ENCODE data around the gene MOB3B. TPM values are rescaled to one million over a fixed set of nuclear protein-coding genes. Genes with fewer than 3 reads are reported as not detected.

Gene MOB3B
- total RNA-seq, 4 donors from 2014 or later, result 9.8 to 17.6 (median 14.6) TPM

GRCh38 chr9:27542508-27542907 lies 12.9 kb upstream of the MOB3B start:
- Histone ChIP-seq H3K4me1 (peaks cover 47 to 60% of the 10 kb centered on the region in 2 donors), H3K27me3 (no peaks in the 10 kb centered on the region), H3K36me3 (no peaks in the 10 kb centered on the region), H3K4me3 (replicated peaks in 1 of 3) (no peak overlapping the region), H3K9me3 (no peaks in the 10 kb centered on the region), H3K27ac (peak overlapping the region; percentile 54 to 91 (median 85))
- peak in 1 of 2 donors; percentile 56 for DNase-seq
- intact Hi-C loops (cut with DNase I), result no loop called here
- 68 to 84% methylated on average over 2 of the region's 2 CpGs for WGBS, 2 donors
- TF ChIP-seq CTCF (IDR thresholded peaks at IDR 0.05), result no peak
- peak in 1 of 2 donors; percentile 13 for TF ChIP-seq POLR2A (IDR thresholded peaks at IDR 0.05)

- no peak for DNase-seq
- Histone ChIP-seq H3K36me3 (no peaks in the 10 kb centered on the region), H3K27ac (peak overlapping the region; percentile 54 to 91 (median 85)), H3K27me3 (no peaks in the 10 kb centered on the region), H3K4me3 (replicated peaks in 1 of 3) (no peak overlapping the region), H3K4me1 (peaks cover 44 to 58% of the 10 kb centered on the region in 2 donors), H3K9me3 (no peaks in the 10 kb centered on the region)
- intact Hi-C loops (cut with DNase I), result no loop called here
- TF ChIP-seq CTCF (IDR thresholded peaks at IDR 0.05) (no peak), POLR2A (IDR thresholded peaks at IDR 0.05) (no peak)
- 74 to 96% methylated on average over 4 of the region's 4 CpGs for whole genome bisulfite sequencing, 2 donors
Measured at GRCh38 chr9:27541740-27542139, 12.1 kb upstream of the MOB3B start.

GRCh38 chr9:27540502-27540901 lies 10.9 kb upstream of the MOB3B start:
- no peak overlapping the region for H3K4me3 ChIP-seq (replicated peaks in 1 of 3)
- H3K27me3 ChIP-seq, result no peaks in the 10 kb centered on the region
- H3K9me3 ChIP-seq, result no peaks in the 10 kb centered on the region
- TF ChIP-seq POLR2A (IDR thresholded peaks at IDR 0.05), result no peak
- no peak for TF ChIP-seq CTCF (IDR thresholded peaks at IDR 0.05)
- intact Hi-C loops (cut with DNase I), result no loop called here
- WGBS, 2 donors, result 66 to 90% methylated on average over 1 of the region's 1 CpG
- H3K27ac ChIP-seq, result peak overlapping the region; percentile 61 to 91 (median 85)
- H3K4me1 ChIP-seq, result peaks cover 50 to 68% of the 10 kb centered on the region in 2 donors
- no peaks in the 10 kb centered on the region for H3K36me3 ChIP-seq
- DNase-seq, result no peak

GRCh38 chr9:27539479-27540441 lies 10.1 kb upstream of the MOB3B start:
- H3K27ac ChIP-seq, result peak overlapping the region; percentile 85 to 91 (median 87)
- peaks cover 56 to 76% of the 10 kb centered on the region in 2 donors for H3K4me1 ChIP-seq
- TF ChIP-seq POLR2A (IDR thresholded peaks at IDR 0.05) (no peak), CTCF (IDR thresholded peaks at IDR 0.05) (no peak)
- no peaks in the 10 kb centered on the region for H3K27me3 ChIP-seq
- no peaks in the 10 kb centered on the region for H3K36me3 ChIP-seq
- DNase-seq, result peak; percentile 19 to 54
- no peak overlapping the region for H3K4me3 ChIP-seq (replicated peaks in 1 of 3)
- 53 to 59% methylated on average over 5 of the region's 5 CpGs for WGBS, 2 donors
- intact Hi-C loops (cut with DNase I), result no loop called here
- H3K9me3 ChIP-seq, result no peaks in the 10 kb centered on the region

GRCh38 chr9:27538647-27539046 lies 9.0 kb upstream of the MOB3B start:
- peaks cover 67 to 87% of the 10 kb centered on the region in 2 donors for H3K4me1 ChIP-seq
- TF ChIP-seq POLR2A (IDR thresholded peaks at IDR 0.05) (no peak), CTCF (IDR thresholded peaks at IDR 0.05) (no peak)
- intact Hi-C loops (cut with DNase I), result no loop called here
- no peak for DNase-seq
- 90 to 92% methylated on average over 3 of the region's 3 CpGs for WGBS, 2 donors
- peak overlapping the region in 2 of 3 donors; percentile 85 to 91 for H3K27ac ChIP-seq
- H3K4me3 ChIP-seq (replicated peaks in 1 of 3), result no peak overlapping the region
- H3K36me3 ChIP-seq, result no peaks in the 10 kb centered on the region
- H3K27me3 ChIP-seq, result no peaks in the 10 kb centered on the region
- no peaks in the 10 kb centered on the region for H3K9me3 ChIP-seq
